IMR-90 (cell line): ENCODE data around the gene KLRF2. TPM values are rescaled to one million over a fixed set of nuclear protein-coding genes. Genes with fewer than 3 reads are reported as not detected.

Experiments used
- ATAC-seq: fragments of 200-7000 bp; cut with Tn5 transposase; 2 replicates; pipeline ENCODE4 v1.9.1; 2020; ENCODE audit warnings: low read depth, mild to moderate bottlenecking, moderate library complexity
- BruUV-seq: library from RNA; stranded (reverse); fragments of 400-500 nt; replicated peaks from 2 replicates; lab custom pipeline; 2021; lab: Mats Ljungman, UMichigan
- CTCF ChIA-PET: fragments of 300-600 bp; formaldehyde crosslinking; extraction: SDS; loops from one replicate; lab custom pipeline; 2021; ENCODE audit warnings: antibody characterized with exemption; lab: Yijun Ruan, JAX
- POLR2A ChIA-PET: fragments of 300-600 bp; sonication (Branson Sonifier 250); formaldehyde crosslinking; loops from one replicate; lab custom pipeline; 2022; ENCODE audit warnings: antibody characterized with exemption; ENCODE audit not compliant: unreplicated experiment; lab: Charles Lee
- DNase-seq: peaks from one replicate; pipeline ENCODE4 v3.0.0; 2013
- H2AFZ ChIP-seq: replicated peaks from 2 replicates; pipeline ENCODE3; 2013; ENCODE audit warnings: low read length, mild to moderate bottlenecking; ENCODE audit not compliant: poor library complexity
- H2AK5ac ChIP-seq: 2 replicates; pipeline ENCODE4 v1.6.1; 2013; ENCODE audit warnings: low read depth, low read length, inconsistent platforms
- H2AK9ac ChIP-seq: replicated peaks from 2 replicates; pipeline ENCODE3; 2013; ENCODE audit warnings: mild to moderate bottlenecking, low read depth, low read length, moderate library complexity; ENCODE audit not compliant: poor library complexity
- H2BK120ac ChIP-seq: 2 replicates; pipeline ENCODE4 v1.6.1; 2013; ENCODE audit warnings: low read depth, low read length, inconsistent platforms
- H2BK15ac ChIP-seq: 3 replicates; pipeline ENCODE4 v1.6.1; 2013; ENCODE audit warnings: low read depth, low read length, inconsistent platforms
- H2BK20ac ChIP-seq: 2 replicates; pipeline ENCODE4 v1.6.1; 2013; ENCODE audit warnings: low read depth, mild to moderate bottlenecking, inconsistent platforms, low read length, moderate library complexity
- H2BK5ac ChIP-seq: 2 replicates; pipeline ENCODE4 v1.6.1; 2013; ENCODE audit warnings: mild to moderate bottlenecking, low read depth, low read length, inconsistent platforms; ENCODE audit not compliant: poor library complexity, severe bottlenecking
- H3K14ac ChIP-seq: replicated peaks from 2 replicates; pipeline ENCODE4 v1.6.1; 2013; ENCODE audit warnings: low read depth, low read length, inconsistent platforms
- H3K18ac ChIP-seq: 2 replicates; pipeline ENCODE4 v1.6.1; 2013; ENCODE audit warnings: low read depth, low read length, control low read depth
- H3K23ac ChIP-seq: 2 replicates; pipeline ENCODE4 v1.6.1; 2013; ENCODE audit warnings: low read depth, low read length, inconsistent platforms
- H3K27ac ChIP-seq: 2 replicates; pipeline ENCODE4 v1.5.1; 2013; ENCODE audit warnings: mild to moderate bottlenecking, control low read depth, low read length; ENCODE audit not compliant: insufficient read depth
- H3K27me3 ChIP-seq: 2 replicates; pipeline ENCODE4 v1.6.1; 2013; ENCODE audit warnings: low read length; ENCODE audit not compliant: control insufficient read depth, insufficient read depth
- H3K36me3 ChIP-seq: 2 replicates; pipeline ENCODE4 v1.6.1; 2013; ENCODE audit warnings: low read length, mixed read lengths; ENCODE audit not compliant: control insufficient read depth, insufficient read depth
- H3K4ac ChIP-seq: 2 replicates; pipeline ENCODE4 v1.6.1; 2013; ENCODE audit warnings: low read depth, low read length, inconsistent platforms
- H3K4me1 ChIP-seq: 2 replicates; pipeline ENCODE4 v1.6.1; 2013; ENCODE audit warnings: low read length, mixed read lengths; ENCODE audit not compliant: control insufficient read depth, insufficient read depth
- H3K4me2 ChIP-seq: 2 replicates; pipeline ENCODE4 v1.6.1; 2013; ENCODE audit warnings: low read depth, mild to moderate bottlenecking, control low read depth, low read length, moderate library complexity
- H3K4me3 ChIP-seq: 2 replicates; pipeline ENCODE4 v1.5.1; 2013; ENCODE audit warnings: low read depth, mild to moderate bottlenecking, control low read depth, low read length, moderate library complexity; ENCODE audit not compliant: insufficient read depth
- H3K56ac ChIP-seq: 2 replicates; pipeline ENCODE4 v1.6.1; 2013; ENCODE audit warnings: low read length, inconsistent platforms; ENCODE audit not compliant: insufficient read depth; ENCODE audit errors: extremely low read depth
- H3K79me1 ChIP-seq, 2 experiments: 2 replicates each; pipeline ENCODE4 v1.6.1; 2013; ENCODE audit warnings: low read length in 2 of 2, inconsistent platforms in 1 of 2, low read depth in 1 of 2
- H3K9ac ChIP-seq: 2 replicates; pipeline ENCODE4 v1.6.1; 2013; ENCODE audit warnings: low read depth, low read length, control low read depth
- H3K9me1 ChIP-seq: 2 replicates; pipeline ENCODE4 v1.6.1; 2013; ENCODE audit warnings: low read length, inconsistent platforms; ENCODE audit not compliant: insufficient read depth
- H3K9me3 ChIP-seq: 2 replicates; pipeline ENCODE4 v1.6.1; 2013; ENCODE audit warnings: low read length; ENCODE audit not compliant: control insufficient read depth, insufficient read depth
- H4K20me1 ChIP-seq: 2 replicates; pipeline ENCODE4 v1.6.1; 2013; ENCODE audit warnings: low read length, inconsistent platforms; ENCODE audit not compliant: insufficient read depth
- H4K5ac ChIP-seq: 2 replicates; pipeline ENCODE4 v1.6.1; 2013; ENCODE audit warnings: mild to moderate bottlenecking, low read depth, low read length, control low read depth
- H4K8ac ChIP-seq, 2 experiments: 2 replicates each; pipeline ENCODE4 v1.6.1; 2013; ENCODE audit warnings: low read depth in 2 of 2, low read length in 2 of 2, control low read depth in 1 of 2, inconsistent platforms in 1 of 2
- H4K91ac ChIP-seq: 2 replicates; pipeline ENCODE4 v1.6.1; 2013; ENCODE audit warnings: low read depth, low read length, inconsistent platforms; ENCODE audit not compliant: insufficient read depth
- BHLHE40 ChIP-seq: fragments of 150-350 bp; IDR thresholded peaks from 2 replicates; pipeline ENCODE4 v1.6.1; 2016; ENCODE audit warnings: mild to moderate bottlenecking, low read depth, low read length
- CEBPB ChIP-seq: IDR thresholded peaks from 2 replicates; pipeline ENCODE4 v1.6.1; 2012; ENCODE audit warnings: low read depth, low read length, improper control_type of control experiment
- CHD1 ChIP-seq: IDR thresholded peaks from 2 replicates; pipeline ENCODE4 v1.6.1; 2012; ENCODE audit warnings: low read depth, low read length, improper control_type of control experiment
- CTCF ChIP-seq: conservative IDR thresholded peaks from 2 replicates; pipeline ENCODE4 v1.5.1; 2012; ENCODE audit warnings: mild to moderate bottlenecking, low read depth, low read length, improper control_type of control experiment
- FOS ChIP-seq: fragments of 150-350 bp; IDR thresholded peaks from 2 replicates; pipeline ENCODE4 v1.6.1; 2016; ENCODE audit warnings: low read depth, low read length
- MAFK ChIP-seq: IDR thresholded peaks from 2 replicates; pipeline ENCODE4 v1.6.1; 2012; ENCODE audit warnings: low read depth, low read length, improper control_type of control experiment
- MXI1 ChIP-seq: IDR thresholded peaks from 2 replicates; pipeline ENCODE4 v1.6.1; 2012; ENCODE audit warnings: low read depth, mild to moderate bottlenecking, low read length, moderate library complexity, borderline replicate concordance
- NFE2L2 ChIP-seq: fragments of 150-350 bp; IDR thresholded peaks from 2 replicates; pipeline ENCODE4 v1.6.1; 2016; ENCODE audit warnings: low read depth, mild to moderate bottlenecking, low read length
- POLR2A ChIP-seq: IDR thresholded peaks from 2 replicates; pipeline ENCODE4 v1.6.1; 2012; ENCODE audit warnings: mild to moderate bottlenecking, low read depth, low read length
- RAD21 ChIP-seq: IDR thresholded peaks from 2 replicates; pipeline ENCODE4 v1.6.1; 2012; ENCODE audit warnings: low read length, improper control_type of control experiment
- RCOR1 ChIP-seq: IDR thresholded peaks from 2 replicates; pipeline ENCODE4 v1.6.1; 2012; ENCODE audit warnings: mild to moderate bottlenecking, low read length, improper control_type of control experiment; ENCODE audit not compliant: insufficient replicate concordance
- RFX5 ChIP-seq: IDR thresholded peaks from 2 replicates; pipeline ENCODE4 v1.8.0; 2012; ENCODE audit warnings: low read depth, mild to moderate bottlenecking, low read length, moderate library complexity
- SMC3 ChIP-seq: fragments of 150-350 bp; IDR thresholded peaks from 2 replicates; pipeline ENCODE4 v1.6.1; 2016; ENCODE audit warnings: low read depth, mild to moderate bottlenecking, antibody characterized with exemption, low read length, moderate library complexity
- dilution Hi-C: fragments of 300-500 bp; cut with HindIII; formaldehyde crosslinking; loops from one replicate; pipeline ENCODE4 v1.14.3; 2018; ENCODE audit warnings: low sequenced_read_pairs; ENCODE audit not compliant: unreplicated experiment
- in situ Hi-C: fragments of 300-500 bp; cut with MboI; formaldehyde crosslinking; loops from 3 replicates; pipeline ENCODE4 v1.14.3; 2019; ENCODE audit warnings: low sequenced_read_pairs, inconsistent platforms, mixed read lengths
- intact Hi-C: fragments of 100-400 bp; cut with micrococcal nuclease; formaldehyde crosslinking; loops from 2 replicates; pipeline ENCODE4 v1.10.0; 2022
- polyA plus RNA-seq, 3 experiments: library from polyadenylated mRNA; depleted of rRNA; stranded (reverse); fragments of >200 nt; gene quantifications; 2 replicates each; pipeline ENCODE4 v1.2.3, GENCODE V29; 2012; ENCODE audit warnings: low replicate concordance in 1 of 3
- total RNA-seq: library from RNA; depleted of rRNA; stranded (reverse); fragments of >200 nt; gene quantifications from 2 replicates; pipeline ENCODE4 v1.2.3, GENCODE V29; 2012
- TF ChIP-seq, protein P1 (sequence below): fragments of 150-350 bp; IDR thresholded peaks from 2 replicates; pipeline ENCODE4 v1.6.1; 2016; ENCODE audit warnings: low read depth, mild to moderate bottlenecking, low read length, moderate library complexity, borderline replicate concordance

KLRF2 gene
- total and polyA plus RNA-seq, 2 of the 4 experiments (the other 2 are of a cell fraction): not detected

- Histone ChIP-seq H2AFZ (no peak overlapping the region), H2BK20ac (no peak overlapping the region), H3K4me1 (no peaks in the 10 kb centered on the region), H3K4ac (no peak overlapping the region), H3K14ac (no peak overlapping the region), H2BK15ac (no peak overlapping the region), H3K9me1 (no peaks in the 10 kb centered on the region), H3K56ac (no peak overlapping the region), H3K4me2 (no peak overlapping the region), H3K27ac (no peak overlapping the region), H4K8ac (no peak overlapping the region), H4K20me1 (no peaks in the 10 kb centered on the region), H3K79me1 (no peaks in the 10 kb centered on the region), H4K5ac (no peak overlapping the region), H3K23ac (no peak overlapping the region), H3K18ac (no peak overlapping the region), H3K9me3 (peaks cover 13% of the 10 kb centered on the region), H3K36me3 (no peaks in the 10 kb centered on the region), H3K27me3 (no peaks in the 10 kb centered on the region), H3K9ac (no peak overlapping the region), H3K4me3 (no peak overlapping the region), H2AK9ac (no peak overlapping the region), H4K91ac (no peak overlapping the region), H2BK5ac (no peak overlapping the region), H2BK120ac (no peak overlapping the region), H2AK5ac (no peak overlapping the region)
- dilution Hi-C loops: no loop called here
- CTCF ChIA-PET: no interaction called here
- no peak for ATAC-seq
- intact Hi-C loops: no loop called here
- BruUV-seq: no TSS peak
- no peak for DNase-seq
- POLR2A ChIA-PET: no interaction called here
- in situ Hi-C loops: no loop called here
- TF ChIP-seq MAFK (no peak), CEBPB (no peak), POLR2A (no peak), BHLHE40 (no peak), FOS (no peak), MXI1 (no peak), SMC3 (no peak), RCOR1 (no peak), NFE2L2 (no peak), CTCF (no peak), RAD21 (no peak), RFX5 (no peak), CHD1 (no peak)
- TF ChIP-seq, protein P1, sequence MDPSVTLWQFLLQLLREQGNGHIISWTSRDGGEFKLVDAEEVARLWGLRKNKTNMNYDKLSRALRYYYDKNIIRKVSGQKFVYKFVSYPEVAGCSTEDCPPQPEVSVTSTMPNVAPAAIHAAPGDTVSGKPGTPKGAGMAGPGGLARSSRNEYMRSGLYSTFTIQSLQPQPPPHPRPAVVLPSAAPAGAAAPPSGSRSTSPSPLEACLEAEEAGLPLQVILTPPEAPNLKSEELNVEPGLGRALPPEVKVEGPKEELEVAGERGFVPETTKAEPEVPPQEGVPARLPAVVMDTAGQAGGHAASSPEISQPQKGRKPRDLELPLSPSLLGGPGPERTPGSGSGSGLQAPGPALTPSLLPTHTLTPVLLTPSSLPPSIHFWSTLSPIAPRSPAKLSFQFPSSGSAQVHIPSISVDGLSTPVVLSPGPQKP: no peak
Observed at GRCh38 chr12:9911708-9912107, 30.4 kb downstream of the KLRF2 start.
